GM18505 (cell line): ENCODE results near the gene SUSD3.
"Not testable (repeated sequence)": the region's sequence is repeated elsewhere in the genome, so short reads cannot be mapped to it uniquely, and the experiment has no call there.

Experiments
- ATAC-seq: cut with Tn5 transposase; IDR thresholded peaks from one replicate; pipeline ENCODE4 v1.9.1; 2021; ENCODE audit not compliant: unreplicated experiment
- POLR2A ChIP-seq: IDR thresholded peaks from 4 replicates; pipeline ENCODE4 v1.6.1; 2011; ENCODE audit warnings: borderline replicate concordance; ENCODE audit not compliant: insufficient read depth, insufficient read length; ENCODE audit errors: extremely low read depth

Gene SUSD3

DNA sequence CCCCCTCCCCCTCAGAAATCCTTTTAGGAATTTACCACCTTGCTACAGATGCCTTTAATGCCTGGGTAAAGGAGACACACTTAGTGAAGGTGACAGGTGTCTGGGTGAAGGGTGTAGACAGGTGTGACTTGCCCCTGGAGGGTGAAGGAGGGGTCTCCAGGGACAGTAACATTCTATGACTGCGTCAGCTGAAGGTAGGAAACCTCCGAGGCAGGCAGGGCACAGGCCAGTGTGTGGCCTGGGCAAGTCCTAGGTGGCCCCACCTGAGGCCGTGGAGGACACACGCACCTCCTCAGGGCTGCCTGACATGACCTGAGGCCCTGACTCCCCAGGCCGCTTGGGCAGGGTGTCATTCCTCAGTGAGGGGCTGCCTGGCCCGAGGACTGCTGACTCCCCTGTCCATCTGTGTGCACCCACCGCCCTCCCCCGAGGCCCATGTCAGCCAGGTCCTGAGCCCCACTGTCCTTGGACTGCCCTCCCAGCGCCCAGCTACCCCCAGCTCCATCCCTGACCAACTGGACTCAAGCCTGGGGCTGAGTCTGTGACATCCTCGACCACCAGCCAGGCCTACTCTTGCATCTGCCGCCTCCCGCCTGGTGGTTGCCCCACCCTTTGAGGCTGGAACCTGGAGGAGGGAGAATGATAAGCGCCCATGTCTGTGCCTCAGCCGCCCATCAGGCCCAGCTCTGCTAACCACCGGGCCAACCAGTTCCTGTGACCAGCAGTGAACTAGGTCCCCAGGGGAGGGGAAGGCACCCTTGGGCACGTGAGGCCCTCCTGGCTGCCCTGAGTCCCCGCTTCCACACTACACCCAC, 55.9 kb downstream of the SUSD3 start:
- no peak for TF ChIP-seq POLR2A

GRCh38 chr9:93114984-93115335, 56.5 kb downstream of the SUSD3 start:
- TF ChIP-seq POLR2A: no peak
- ATAC-seq: no peak

More for the DNA sequence above, 55.9 kb downstream of the SUSD3 start:
- no peak for ATAC-seq

DNA sequence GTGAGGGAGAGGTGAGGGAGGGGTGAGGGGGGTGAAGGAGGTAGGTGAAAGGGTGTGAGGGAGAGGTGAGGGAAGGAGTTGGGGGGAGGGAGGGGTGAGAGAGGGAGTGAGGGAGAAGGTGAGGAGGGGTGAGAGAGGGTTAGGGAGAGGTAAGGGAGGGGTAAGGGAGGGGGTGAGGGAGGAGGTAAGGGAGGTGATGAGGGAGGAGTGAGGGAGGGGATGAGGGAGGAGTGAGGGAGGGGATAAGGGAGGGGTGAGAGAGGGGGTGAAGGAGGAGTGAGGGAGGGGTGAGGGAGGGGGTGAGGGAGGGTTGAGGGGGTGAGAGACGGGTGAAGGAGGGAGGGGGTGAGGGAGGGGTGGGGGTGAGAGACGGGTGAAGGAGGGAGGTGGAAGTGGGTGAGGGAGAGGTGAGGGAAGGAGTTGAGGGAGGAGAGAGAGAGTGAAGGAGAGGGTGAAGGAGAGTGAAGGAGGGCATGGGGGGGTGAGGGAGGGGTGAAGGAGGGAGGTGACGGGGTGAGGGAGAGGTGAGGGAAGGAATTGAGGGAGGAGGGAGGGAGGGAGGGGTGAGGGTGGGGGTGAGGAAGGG, 57.1 kb downstream of the SUSD3 start:
- ATAC-seq: no peak
- no peak for TF ChIP-seq POLR2A

DNA sequence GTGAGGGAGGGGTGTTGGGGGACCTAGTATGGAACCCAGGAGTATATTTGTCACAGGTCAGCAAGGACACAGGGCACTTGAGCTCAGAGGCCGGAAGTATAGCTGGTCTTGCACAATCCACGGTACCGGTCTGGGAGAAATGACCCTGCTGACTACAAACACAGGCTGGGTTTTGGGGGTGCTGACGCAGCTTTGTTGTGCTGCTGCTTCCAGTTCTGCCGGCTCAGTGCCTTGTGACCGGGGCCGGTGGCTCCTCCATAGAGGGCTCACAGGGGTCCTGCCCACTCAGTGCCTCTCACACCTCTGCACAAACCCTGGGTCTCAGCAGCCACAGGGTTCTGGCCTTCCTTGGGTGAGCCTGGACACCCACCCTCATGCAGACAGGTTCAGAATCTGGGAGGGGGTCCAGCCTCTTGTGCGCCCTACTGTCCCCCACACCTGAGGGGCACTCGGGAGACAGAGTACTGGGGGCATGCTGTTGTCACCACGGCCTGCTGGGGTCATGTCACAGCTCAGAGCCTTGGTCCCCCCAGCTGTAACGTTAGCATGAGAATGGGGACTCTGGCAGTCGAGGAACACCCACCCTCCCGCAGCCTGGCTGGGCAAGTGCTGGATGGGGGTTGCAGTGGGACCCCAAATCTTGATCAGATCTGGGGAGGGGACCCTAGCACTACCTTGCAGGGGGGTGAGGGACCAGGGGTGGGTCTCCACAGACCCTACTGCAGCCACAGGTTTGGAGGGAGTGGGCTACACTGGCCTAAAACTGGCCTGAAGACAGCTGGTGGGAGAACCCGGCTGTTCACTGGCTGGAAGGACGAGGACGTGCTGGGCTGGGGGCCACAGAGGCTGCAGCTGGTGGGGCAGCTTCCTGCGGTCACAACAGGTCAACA, 57.8 kb downstream of the SUSD3 start:
- ATAC-seq: no peak
- no peak for TF ChIP-seq POLR2A

- ATAC-seq: not testable (repeated sequence)
Observed at GRCh38 chr9:93117521-93117920, 59.0 kb downstream of the SUSD3 start.

DNA sequence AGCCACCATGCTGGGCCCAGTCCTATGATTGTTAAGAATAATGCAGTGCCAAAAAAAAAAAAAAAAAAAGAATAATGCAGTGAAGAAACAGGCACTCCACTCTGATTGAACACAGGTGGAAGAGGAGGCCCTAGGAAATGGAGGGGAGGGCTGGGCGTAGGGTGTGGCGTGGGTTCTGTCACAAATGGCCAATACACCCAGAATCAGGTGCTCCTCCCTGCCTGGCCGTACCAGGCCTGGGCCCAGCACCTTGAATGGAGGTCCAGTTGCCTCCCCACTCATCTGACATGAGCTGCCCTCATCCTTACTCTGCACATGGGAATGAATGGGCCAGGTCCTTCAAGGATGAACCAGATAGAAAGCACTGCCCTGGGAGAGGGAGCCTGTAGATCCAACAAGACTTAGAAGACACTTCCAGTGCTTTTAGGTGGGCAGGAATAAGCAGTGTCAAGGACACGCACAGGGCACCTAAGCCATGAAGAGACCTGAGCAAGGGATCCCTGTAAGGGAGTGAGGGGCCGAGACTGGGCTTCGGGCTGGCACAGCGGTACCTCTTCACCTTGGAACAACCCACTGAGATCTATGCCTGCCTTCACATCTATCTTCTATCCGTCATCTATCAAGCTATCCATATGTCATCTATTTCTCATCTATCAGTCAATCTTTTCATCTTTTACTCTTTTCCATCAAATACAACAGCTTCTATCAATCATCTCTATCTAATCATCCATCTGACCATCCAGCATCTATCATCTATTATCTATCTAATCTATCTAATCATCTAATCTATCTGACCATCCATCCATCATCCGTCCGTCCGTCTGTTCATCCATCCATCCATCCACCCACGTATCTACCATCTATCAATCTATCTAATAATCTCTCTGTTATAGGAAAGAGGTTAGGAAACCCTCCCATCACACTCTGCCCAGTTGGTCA, 59.7 kb downstream of the SUSD3 start:
- ATAC-seq: no peak

DNA sequence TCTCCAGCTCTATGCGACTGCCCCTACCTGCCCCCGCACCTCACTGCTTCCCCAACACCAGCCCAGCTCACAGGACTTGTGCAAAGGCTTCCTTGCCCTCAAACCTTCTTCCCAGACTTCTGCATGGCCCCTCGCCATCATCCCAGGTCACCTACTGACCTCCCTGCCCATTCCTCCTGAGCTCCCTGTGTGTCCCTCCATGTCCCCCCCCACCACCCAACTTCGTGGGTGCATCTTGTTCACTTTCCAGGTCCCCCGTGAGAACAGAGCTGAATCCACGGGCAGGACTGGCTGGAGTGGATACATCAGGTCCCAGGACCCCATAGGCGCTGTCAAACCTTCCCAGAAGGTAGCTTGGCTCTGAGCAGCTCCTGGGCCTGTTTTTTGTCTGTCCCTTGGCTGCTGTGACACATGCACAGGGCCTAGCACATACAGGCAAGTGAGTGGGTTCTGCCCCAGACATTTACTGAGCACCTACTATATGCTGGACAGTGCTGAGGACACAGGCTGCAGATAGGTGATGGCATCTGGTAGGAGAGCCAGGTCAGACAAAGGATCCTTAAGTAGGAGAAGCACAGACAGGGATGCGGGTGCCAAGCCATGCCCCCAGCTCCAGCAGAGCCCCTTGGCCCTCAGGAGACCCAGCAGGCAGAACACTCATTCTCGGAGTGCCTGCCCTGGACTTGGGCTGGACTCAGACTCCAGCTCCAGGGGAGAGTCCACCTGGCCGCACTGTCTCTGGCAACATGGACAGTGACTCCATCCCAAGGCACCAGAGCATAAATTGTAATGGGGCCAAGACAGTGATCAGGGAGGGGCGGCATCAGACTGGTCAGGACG, 60.6 kb downstream of the SUSD3 start:
- TF ChIP-seq POLR2A: no peak
- no peak for ATAC-seq

More for the DNA sequence above, 59.7 kb downstream of the SUSD3 start:
- TF ChIP-seq POLR2A: no peak

DNA sequence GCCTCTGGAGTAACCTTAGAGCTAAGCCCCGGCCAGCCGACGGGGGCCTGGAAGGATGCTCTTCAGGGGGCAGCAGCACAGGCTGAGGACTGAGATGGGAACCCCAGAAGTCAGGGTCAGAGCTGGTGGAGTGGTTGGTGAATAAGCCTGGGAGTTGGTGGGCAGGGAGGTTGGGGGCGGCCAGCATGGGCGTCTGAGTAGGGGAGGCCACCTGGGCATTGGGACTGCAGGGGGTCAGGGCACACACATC, 61.1 kb downstream of the SUSD3 start:
- no peak for ATAC-seq
- no peak for TF ChIP-seq POLR2A

DNA sequence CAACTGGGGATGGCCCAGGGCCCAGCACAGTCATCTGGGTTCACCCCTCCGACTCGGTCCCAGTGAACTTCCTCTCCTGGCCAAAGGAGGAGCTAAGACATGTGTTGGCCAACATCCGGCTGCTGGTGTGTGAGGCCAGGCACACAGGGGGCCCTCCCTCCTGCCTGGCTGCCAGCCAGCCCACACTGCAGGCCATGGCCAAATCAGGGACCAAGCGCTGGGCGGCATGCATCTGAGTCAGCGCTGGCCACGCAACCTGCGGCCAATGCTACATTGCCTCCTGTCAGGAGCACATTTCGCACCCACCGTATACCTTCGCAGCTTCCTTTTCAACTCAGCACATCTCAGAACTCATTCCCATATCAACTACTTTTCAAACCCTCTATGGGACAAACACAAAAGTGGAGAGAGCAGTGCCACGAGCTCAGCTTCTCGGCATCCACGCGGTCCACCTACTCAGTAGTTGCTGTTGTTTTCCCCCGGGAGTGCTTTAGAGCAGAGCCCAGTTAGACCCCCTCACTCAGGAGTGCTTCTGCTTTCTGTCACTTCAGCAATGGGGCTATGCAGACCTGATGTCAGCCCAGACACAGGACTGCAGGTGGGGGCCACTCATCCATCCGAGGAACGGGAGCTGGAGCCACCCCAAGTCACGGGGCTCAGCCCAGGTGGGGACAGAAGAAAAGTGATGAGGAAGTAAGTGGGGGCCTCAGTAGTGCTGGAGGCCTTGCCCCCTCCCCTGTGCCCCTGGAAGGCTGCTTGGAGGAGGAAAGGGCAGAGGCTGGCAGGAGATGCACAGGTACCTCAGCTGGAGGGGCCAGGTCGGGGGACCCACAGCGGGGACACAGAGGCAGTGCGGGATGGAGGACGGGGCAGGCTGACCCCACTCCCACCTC, 61.7 kb downstream of the SUSD3 start:
- peak; percentile 61 for ATAC-seq

GRCh38 chr9:93120846-93121315, 62.4 kb downstream of the SUSD3 start:
- TF ChIP-seq POLR2A: no peak
- ATAC-seq: no peak

More for the DNA sequence above, 61.7 kb downstream of the SUSD3 start:
- TF ChIP-seq POLR2A: no peak
